ENCODE measurements around the gene LZTS2.

- TF ChIP-seq ZNF146 (tag by site-specific recombination; IDR thresholded peaks at IDR 0.05) = no peak
- no peak for TF ChIP-seq ZNF398 (tag by site-specific recombination; IDR thresholded peaks at IDR 0.05)
These were observed 10.5 kb upstream of the LZTS2 start for GRCh38 chr10:100989088-100989487.
